SK-N-SH treated with all-trans-retinoic acid at 6 μM for 48 hours (cell line): Measurements from ENCODE around the gene DNAJC3.

Experiments used
- RARB ChIP-seq: fragments of 250-450 bp; sonication (Bioruptor Pico); IDR thresholded peaks from 2 replicates; pipeline ENCODE4 v1.8.0; 2021; ENCODE audit warnings: mild to moderate bottlenecking, moderate library complexity
- ZFP3 ChIP-seq: fragments of 250-450 bp; sonication (Bioruptor Pico); IDR thresholded peaks from 2 replicates; pipeline ENCODE4 v1.5.0; 2020; ENCODE audit warnings: mild to moderate bottlenecking, moderate library complexity

DNA sequence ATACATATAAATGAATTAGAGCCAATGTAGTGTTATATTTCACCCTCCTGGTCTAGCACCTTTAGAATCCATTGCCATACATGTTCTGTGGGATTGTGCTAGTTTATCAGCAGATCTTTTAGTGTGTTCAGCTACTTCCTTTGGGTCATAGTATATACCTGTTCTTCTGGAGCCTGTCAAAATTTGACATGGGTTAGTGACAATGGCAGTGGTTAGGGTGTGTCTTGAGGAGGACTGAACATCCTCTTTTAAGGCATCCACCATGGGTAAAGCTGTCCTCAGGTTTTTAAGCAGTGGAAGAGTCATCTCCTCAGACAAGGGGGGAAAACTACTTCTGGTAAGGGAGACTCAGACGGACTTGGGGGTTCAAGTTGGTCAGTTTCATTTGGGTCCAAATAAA is 29.4 kb downstream of the DNAJC3 start:
- TF ChIP-seq RARB (CRISPR knock-in tag) (no peak), ZFP3 (CRISPR knock-in tag) (no peak)
